ENCODE measurements around the gene ABHD14A. TPM values are rescaled to one million over a fixed set of nuclear protein-coding genes. Genes with fewer than 3 reads are reported as not detected.

Gene ABHD14A
- 10.3 and 16.2 TPM in 2 replicates for total RNA-seq

GRCh38 chr3:51974963-51975851 lies at the start of gene ABHD14A:
ABHD14A (plus strand) TSS chr3:51975064; CDS start chr3:51975136, 72 bp downstream.

GRCh38 chr3:51941798-51942602 lies 32.9 kb upstream of the ABHD14A start, which contains the start of the genes PARP3 and RRP9:
PARP3 (plus strand) TSS chr3:51942363; CDS start chr3:51943356, 993 bp downstream.
RRP9 (minus strand) TSS chr3:51941904; CDS start chr3:51941867, 37 bp downstream.

GRCh38 chr3:51955175-51955892 lies 19.5 kb upstream of the ABHD14A start, which contains the start of gene GPR62:
GPR62 (plus strand) TSS chr3:51955381; CDS start chr3:51955653, 272 bp downstream.

GRCh38 chr3:51967384-51968169 lies 7.3 kb upstream of the ABHD14A start, which contains the start of gene PCBP4:
PCBP4 (minus strand) TSS chr3:51967454; CDS start chr3:51961240, 6,214 bp downstream.

GRCh38 chr3:51982838-51983577 lies 8.1 kb downstream of the ABHD14A start, which contains the start of gene ACY1:
ACY1 (plus strand) TSS chr3:51983535; CDS start chr3:51984065, 530 bp downstream.

GRCh38 chr3:51995346-51996163 lies 20.7 kb downstream of the ABHD14A start, which contains the start of gene RPL29:
RPL29 (minus strand) TSS chr3:51995895; CDS start chr3:51995461, 434 bp downstream.

Small RNAs within 50 kb of the gene (small RNA-seq; reads per million reads assigned to genes)
- not detected for gene AC115284.1

Other genes with a start within 250 kb of the ABHD14A start
- gene IQCF6, start 195.8 kb upstream of the ABHD14A start, total RNA-seq: not detected in 2 replicates
- not detected in 2 replicates for gene IQCF2, start 113.4 kb upstream of the ABHD14A start, total RNA-seq
- gene IQCF5, start 99.5 kb upstream of the ABHD14A start, total RNA-seq: not detected in 2 replicates
- not detected in 2 replicates for gene IQCF1, start 71.7 kb upstream of the ABHD14A start, total RNA-seq
- gene RRP9, start 33.2 kb upstream of the ABHD14A start, total RNA-seq: 14.4 and 15.3 TPM in 2 replicates
- 26.1 and 40.6 TPM in 2 replicates for gene PARP3, start 32.7 kb upstream of the ABHD14A start, total RNA-seq
- not detected in 2 replicates for gene GPR62, start 19.7 kb upstream of the ABHD14A start, total RNA-seq
- gene PCBP4, start 7.6 kb upstream of the ABHD14A start, total RNA-seq: 32.3 and 47.2 TPM in 2 replicates
- 29.5 and 39.0 TPM in 2 replicates for gene ABHD14B, start 1.0 kb upstream of the ABHD14A start, total RNA-seq
- gene ACY1, start 8.5 kb downstream of the ABHD14A start, total RNA-seq: 29.4 and 36.9 TPM in 2 replicates
- 802 and 851 TPM in 2 replicates for gene RPL29, start 20.8 kb downstream of the ABHD14A start, total RNA-seq
- gene DUSP7, start 81.5 kb downstream of the ABHD14A start, total RNA-seq: 39.0 and 39.6 TPM in 2 replicates
- gene POC1A, start 179.4 kb downstream of the ABHD14A start, total RNA-seq: 1.9 and 3.4 TPM in 2 replicates
- 50.0 and 53.7 TPM in 2 replicates for gene ALAS1, start 223.1 kb downstream of the ABHD14A start, total RNA-seq

Data from hair follicle dermal papilla cell (primary cell).